SHP77 treated with DMSO at 0.1 percent for 48 hours (cell line): ENCODE measurements around the gene ACOX1.

ENCODE experiments used
- DNase-seq: peaks from one replicate; lab custom pipeline; 2025; lab: John Stamatoyannopoulos, UW

Gene ACOX1

DNA sequence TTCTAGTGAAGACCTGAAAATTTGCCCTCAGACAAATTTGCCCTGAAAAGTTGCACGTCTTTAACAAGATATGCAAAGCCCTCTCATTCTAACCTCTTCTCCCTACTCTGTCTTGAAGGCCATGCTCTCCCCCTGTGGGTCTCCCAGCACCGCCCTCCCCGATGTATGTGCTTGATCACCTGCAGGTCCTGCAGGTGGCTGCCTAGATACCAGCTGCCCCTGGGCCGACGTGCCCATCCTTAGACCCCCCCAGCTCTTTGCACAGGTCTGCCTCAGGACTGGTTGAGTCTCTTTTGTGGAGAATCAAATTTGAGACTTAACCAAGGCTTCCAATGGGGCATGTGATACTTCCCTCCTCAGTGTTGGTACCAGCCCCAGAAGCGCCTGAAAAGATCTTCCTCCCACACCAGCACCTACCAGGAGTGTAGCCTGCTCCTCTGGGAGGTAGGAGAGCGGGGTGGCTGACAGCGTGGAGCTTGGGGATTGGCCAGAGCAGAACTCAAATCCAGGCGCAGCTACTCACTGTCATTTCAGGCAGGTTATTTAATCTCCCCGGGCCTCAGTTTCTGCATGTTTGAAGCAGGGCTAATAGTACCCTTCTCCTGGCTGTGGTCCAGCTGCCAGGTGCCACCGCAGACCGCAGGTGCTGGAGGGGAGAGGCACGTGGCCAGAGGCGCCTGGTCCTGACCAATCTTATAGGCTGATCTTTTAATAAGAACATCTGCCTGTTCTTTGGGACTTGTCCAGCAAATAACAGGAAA, 69.7 kb downstream of the ACOX1 start:
- DNase-seq: peak; percentile 92

DNA sequence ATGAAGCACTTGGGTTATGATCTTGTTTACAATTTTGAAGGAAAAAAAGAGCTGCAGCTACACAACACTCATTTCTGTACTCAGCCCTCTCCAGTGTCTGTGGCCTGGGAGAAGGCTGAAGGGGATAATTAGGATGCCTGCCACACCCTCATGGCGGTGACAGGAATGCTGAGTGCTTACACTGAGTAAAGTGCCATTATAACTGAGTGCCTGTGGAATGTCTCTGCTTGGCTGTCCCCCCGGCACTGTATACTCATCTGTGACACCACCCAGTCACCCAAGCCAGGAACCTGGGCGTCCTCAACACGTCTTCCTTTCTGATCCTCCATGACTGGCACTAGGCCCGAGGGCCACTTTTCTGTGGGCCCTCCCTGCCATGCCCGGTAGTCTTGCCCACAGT, 70.8 kb downstream of the ACOX1 start:
- no peak for DNase-seq

DNA sequence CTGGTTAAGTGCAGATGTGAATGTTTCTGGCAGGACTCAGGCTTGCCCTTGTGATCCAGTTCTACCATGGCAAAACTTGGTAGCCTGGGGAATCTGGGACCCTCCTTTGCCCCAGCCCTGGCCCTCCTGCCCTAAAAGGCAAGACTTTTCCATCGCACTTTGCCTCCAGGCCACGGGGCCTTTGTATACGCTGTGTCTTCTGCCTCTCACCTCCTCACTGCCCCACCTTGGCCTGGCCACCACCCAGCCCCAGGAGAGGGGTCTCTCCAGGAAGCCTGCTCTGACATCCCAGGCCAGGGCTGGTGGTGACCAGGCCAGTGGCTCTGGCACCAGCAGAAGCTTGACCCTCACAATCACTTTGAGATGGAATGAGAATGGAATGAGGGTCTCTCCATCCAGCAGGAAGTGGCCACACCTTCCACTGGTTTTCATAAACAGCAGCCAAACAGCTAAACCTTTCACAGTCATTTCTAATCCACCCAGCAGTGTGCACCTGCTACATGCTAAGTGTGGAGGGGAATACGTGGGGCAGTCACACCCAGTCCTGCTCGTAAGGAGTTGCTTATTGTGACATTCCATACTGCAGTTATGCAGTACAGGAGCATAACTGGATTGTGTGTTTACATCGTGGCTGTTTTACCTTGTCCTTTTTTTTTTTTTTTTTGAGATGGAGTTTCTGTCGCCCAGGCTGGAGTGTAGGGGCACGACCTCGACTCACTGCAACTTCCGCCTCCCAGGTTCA, 72.7 kb downstream of the ACOX1 start:
- DNase-seq: no peak

DNA sequence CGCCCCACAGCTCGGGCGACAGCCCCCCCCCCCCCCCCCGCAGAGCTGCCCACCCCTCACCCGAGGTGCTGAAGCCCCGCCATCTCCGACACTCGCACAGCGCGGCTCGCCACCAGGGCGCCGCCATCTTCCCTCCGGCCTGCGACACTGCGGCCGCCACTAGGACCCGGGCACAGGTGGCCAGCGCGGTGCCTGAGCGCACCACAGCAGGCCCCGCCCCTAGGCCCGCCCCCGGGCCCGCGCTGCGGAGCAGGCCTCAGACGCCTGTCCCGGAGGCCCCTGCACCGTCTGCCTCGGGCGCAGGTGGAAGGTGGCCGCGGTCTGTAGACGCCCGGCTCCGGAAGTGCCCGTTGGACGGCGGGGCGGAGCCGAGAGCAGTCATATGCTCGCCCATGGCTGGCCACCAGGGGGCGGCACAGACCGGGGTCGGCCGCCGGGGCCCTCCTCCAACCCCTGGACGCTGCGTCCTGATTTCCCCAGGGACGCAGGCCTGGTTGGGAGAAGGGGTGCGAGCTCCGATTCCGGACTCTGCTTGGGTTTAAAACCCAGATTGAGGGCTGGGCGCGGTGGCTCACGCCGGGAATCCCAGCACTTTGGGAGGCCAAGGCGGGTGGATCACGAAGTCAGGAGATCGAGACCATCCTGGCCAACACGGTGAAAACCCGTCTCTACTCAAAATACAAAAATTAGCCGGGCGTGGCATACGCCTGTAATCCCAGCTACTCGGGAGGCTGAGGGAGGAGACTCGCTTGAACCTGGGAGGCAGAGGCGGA, 74.0 kb downstream of the ACOX1 start, which contains the start of gene MRPL38:
TSS of gene MRPL38 (minus strand) at position 136 of the 773 bp plus-strand sequence. CDS start at position 127, 9 bp downstream.
- peak; percentile 96 for DNase-seq

DNA sequence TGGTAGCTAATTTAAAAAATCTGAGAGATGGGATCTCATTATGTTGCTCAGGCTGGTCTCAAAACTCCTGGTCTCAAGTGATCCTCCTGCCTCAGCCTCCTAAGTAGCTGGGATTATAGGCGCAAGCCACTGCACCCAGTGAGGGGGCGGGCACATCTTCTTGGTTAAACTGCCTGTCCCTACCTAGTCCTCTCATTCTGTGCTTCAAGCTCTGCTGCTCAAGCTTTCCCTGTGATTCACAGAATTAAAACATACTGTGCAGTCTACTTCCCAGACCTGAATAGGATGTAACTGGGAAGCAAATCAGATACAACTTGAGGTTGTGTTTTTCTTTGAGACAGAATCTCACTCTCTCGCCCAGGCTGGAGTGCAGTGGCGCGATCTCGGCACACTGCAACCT, 76.6 kb downstream of the ACOX1 start:
- DNase-seq: no peak

DNA sequence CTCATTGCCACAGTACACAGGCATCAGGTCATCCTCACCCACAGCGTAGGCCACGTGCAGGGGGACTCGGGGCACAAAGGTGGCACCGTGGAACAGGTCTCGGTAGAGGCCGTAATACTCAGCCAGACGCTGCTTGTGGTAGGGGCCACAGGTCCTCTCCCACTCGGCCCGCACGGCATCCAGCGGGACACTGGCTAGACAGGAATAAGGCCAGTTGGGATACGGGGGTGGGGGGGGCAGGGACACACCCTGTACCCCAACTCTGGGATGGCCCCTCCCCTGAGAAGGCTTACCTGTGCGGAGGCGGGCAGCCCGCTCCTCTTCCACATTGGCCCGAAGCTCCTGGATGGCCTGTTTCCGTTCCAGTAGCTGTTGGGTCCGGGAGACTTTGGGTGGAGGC, 77.2 kb downstream of the ACOX1 start:
- no peak for DNase-seq

DNA sequence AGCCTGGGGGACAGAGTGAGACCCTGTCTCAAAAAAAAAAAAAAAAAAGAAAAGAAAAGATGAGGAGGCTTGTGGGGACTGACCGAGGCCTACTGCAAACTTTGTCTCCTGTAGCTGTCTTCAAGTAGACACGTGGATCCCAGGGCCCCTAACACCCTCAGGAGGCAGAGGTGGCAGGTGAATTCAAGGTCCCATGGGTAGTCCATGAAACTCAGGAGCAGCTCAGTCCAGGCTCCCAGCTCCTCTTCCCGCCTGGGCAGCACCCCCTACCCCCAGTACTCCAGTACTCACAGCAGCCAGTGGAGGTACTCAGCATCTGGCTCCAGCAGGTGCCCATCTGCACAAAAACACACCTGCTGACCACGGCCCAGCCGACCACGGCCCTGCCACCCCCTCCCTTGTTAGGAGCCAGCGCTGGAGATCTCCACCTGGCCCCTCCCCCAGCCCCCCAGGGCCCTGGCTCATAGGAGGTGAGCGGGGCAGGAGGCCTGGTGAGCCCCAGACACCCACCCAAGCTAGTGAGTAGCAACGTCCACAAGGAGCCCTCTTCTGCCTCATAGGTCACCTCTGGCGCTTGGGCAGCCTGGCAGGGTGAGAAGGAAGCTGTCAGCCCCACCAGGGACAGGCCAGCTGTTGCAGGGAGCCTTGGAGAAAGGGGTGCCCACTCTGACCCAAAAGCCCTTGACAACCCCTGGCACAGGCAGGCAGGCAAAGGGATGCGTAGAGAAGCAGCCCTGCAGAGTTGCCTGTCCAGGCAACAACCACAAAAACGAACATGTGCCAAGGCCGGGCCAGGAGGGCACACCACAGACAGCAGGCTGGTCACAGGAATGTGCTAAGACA, 78.1 kb downstream of the ACOX1 start:
- no peak for DNase-seq

DNA sequence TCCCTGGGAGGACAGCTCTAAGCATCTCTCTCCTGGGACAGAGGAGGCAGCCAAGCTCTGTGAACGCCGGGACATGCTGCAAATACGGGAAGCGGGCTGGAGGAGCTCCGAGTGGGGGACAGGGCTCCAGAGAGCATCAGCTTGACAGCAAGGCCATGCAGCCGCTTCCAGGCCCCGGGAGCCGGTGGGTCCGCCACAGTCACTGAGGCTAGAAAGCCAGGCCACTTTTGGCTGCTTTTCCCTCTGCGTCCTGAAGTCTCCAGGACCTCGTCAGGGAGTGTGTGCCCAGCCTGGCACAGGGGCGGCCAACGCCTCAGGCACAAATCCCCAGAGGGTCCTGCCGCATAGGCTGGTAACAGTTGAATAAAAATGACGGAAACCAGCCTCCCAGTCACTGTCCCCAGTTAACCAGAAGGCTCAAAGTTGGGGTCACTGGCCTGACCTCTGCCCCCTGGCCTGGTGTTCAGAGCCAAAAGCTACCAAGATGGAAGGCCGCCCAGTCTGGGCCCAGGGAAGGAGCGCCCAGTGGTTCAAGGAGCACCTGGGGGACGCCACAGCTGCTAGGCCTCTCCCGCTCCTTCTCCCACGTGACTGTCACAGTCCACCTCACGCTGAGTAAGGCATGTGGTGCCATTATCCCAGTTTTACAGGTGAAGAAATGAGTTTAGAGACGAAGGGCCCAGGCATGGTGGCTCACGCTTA, 79.0 kb downstream of the ACOX1 start:
- DNase-seq: no peak

DNA sequence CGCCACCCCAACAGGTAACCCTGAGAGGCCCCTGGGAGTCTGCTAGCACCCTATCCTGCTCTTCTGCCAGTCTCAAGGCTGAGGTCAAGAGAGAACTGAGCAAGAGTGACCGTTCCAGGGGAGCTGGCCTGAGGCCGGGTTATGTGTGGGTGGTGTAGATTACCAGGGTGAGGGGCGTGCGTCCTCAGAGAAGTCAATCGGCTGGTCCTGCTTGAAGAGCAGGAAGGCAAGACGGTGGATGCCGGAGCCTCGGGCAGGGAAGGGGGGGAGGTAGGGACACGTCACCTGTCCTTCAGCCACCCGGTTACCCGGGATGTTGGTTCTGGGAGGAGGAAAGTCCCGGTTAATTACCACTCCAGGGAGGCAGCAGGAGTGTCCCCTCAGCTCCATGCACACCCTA, 79.6 kb downstream of the ACOX1 start:
- no peak for DNase-seq

DNA sequence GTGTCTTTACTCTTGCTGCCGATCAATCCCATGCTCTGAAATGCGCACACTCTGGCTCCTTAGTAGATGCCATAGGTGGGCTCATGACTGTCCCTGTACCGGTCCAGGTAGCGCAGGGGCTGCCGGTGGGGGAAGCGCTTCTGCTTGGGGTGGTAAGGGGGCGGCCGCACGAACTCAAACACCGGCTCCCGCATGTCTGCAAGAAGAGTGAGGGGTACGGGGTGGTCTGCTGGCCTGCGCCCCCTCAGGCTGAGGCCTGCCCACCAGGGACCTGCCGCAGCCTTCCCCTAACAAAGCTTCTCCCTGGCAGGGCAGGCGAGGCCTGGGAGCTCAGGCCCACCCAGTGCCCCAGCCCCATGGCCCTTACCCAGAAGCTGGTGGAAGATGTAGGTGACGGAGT, 80.2 kb downstream of the ACOX1 start:
- no peak for DNase-seq

DNA sequence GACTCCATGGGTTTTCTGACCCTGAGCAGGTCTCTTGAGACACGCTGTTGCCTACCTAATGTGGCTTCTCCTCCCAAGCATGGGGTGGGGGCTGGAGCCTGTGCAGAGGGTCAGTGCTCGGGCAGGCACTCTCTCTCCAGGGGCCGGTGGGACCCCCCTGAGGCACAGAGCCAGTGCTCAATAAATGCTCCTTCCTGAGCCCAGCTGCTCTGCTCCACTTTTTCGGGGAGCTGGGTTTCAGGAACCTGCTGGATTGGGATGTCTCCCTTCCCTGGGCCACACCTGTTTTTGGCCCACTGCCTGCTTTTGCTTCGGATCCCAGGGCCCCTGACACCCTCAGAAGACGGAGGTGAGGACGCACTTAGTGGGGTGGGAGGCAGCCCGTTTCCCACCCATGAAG, 80.9 kb downstream of the ACOX1 start:
- no peak for DNase-seq

DNA sequence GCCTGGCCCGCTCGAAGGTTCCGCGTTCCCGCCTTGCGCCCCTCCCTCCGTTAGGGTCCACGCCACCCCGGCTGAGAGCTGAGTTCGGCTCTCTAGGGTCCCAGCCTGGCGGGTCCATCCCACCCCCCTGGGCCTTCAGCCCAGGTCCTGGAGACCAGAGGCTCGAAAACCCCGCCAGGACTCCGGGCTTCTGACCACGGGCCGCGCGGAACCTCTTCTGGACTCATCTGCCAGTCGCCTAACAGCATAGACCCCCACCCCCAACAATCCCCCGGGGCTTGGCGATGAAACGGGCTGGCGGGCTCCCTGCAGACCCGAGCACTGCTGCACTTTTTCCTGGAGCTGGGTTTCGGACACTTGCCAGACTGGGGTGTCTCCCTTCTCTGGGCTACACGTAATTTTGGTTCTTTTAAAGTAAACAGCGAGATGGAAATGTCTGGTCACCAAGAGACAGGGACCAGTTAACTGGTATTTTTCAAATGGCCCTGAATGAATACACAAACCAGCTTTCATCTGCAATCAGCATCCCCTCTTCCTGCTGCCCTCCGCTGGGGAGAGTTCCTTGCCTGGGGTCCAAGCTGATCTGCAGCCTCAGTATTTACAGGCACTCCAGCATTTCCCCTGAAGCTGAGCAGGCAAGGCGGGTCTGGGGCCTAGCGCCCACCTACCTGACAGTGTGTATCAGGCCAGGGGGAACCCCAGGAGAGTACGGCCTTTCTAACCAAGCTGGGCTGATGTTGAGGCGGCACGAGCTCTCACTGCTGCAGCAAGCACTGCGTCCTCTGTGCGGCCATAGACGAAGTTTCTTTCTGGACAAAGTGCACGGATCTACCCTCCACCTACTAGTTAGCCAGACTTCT, 81.6 kb downstream of the ACOX1 start:
- DNase-seq: no peak

DNA sequence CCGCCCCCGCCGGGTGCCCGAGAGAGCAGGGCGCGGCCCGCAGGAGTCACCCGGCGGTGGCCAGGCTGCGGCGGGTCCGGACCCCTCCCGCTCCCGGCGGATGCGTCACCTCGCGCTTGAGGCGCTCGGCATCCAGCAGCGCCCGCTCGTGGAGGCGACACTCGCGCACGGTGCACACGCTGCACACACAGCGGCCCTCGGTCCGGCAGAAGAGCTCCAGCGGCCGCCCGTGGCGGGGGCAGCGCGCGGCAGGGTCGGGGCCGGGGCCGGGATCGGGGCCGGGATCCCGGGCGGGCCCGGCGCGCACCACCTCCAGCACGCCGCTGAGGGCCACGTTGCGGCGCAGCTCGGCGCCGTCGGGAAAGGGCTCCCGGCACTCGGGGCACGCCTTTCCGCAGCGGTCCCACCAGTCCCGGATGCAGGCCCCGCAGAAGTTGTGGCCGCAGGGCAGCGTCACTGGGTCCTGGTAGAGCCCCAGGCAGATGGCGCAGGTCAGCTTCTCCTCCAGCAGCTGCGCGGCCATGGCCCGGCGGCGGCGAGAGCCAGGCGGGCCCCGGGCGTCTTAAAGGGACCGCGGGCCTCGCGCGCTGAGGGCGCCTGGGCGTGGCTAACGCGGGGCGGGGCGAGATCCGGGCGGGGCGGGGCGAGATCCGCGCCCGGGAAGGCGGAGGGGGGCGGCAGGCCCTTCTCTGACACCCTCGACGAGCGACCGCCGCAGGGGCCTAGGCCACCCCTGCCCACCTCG, 82.4 kb downstream of the ACOX1 start, which contains the start of gene TRIM65:
TSS of gene TRIM65 (minus strand) at position 537 of the 745 bp plus-strand sequence. CDS start at position 523, 14 bp downstream.
- peak; percentile 39 for DNase-seq

DNA sequence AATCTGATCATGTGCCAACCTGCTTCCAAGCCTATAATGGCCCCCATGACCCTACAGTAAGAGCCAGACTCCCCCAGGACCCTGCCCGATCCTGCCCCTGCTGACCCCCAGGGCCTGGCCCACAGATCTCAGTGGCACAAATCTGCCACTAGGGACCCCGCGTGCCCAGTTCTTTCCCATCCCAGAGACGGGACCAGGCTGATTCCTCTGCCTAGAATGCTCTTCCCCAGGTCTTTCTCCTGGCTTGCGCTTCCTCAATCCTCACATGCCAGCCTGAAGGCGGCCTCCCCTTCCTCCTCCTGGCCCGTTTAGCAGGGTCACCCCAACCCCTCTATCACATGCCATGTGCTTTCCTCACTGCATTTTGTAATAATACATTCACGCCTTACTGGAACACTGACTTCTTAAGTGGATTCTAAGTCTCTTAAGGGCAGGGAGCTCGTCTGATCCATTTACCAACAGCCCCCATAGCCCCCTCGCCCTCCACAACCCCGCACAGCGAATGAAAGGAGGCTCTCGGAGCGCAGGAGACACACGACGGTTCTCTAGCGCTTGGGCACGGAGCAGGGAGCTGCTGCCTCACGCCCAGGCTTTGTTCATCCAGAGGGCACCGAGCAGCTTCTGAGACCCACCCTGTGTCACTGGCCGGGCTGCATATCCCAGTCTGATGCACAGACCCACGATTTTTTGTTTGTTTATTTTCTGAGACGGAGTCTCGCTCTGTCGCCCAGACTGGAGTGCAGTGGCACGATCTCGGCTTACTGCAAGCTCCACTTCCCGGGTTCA, 83.4 kb downstream of the ACOX1 start:
- no peak for DNase-seq

DNA sequence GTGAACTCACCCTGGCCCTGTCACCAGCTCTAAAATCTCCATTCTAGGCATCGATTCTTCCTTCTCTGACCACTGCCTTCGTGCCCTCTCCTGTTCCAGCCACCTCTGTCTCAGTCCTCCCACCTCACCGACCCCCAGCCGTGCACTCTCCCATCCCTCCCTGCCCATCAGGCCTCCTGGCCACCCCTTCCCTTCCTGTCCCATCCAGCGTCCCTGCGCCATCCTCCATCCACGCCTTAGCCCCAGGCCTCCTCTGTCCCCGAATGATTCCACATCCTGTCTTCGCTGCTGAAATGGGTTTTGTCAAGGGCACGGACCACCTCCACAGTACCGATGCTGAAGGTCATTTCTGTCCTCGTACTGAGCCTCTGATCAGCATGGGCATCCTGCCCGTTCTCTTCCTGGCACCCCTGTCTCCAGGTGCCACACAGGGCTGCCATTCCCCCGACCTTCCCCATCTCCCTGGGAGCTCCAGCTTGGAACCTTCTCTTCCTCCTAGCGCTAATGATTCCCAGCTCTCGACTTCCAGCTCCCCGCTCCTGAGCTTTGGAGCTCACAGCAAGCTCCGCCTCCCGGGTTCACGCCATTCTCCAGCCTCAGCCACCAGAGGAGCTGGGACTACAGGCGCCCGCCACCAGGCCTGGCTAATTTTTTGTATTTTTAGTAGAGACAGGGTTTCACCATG, 84.8 kb downstream of the ACOX1 start:
- no peak for DNase-seq

DNA sequence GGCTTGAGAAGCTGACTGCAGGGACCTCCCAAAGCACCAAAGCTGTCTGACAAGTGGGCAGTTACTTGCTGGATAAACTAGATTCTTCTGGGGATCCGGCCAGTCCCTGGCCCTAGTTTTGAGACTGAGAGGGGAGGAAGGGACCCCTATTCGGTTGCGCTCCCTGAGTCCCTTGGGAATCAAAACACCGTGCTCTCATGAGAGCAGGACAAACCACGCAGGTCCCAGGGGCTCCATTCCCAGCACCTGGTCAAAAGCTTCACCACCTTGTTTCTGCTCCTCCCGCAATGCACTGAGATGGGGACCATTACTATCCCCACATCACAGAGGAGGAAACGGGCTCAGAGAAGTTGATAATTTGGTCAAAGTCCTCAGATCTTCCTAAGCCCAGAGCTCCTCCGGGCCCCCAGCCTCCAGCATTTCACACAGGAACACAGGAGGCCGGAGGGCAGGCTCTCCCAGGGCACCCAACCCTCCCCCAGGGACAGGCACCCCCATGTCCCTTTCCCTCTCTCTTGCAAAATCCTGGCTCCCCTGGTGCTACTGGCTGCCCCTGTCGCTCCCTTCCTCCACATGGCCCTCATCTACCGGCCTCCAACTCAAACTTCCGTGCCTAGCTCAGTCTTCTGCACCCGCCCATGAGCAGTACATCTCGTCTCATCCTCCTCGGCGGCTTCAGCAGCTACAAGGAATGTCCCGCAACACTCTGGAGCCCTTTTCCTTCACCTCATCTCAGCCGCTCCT, 85.5 kb downstream of the ACOX1 start:
- no peak for DNase-seq

DNA sequence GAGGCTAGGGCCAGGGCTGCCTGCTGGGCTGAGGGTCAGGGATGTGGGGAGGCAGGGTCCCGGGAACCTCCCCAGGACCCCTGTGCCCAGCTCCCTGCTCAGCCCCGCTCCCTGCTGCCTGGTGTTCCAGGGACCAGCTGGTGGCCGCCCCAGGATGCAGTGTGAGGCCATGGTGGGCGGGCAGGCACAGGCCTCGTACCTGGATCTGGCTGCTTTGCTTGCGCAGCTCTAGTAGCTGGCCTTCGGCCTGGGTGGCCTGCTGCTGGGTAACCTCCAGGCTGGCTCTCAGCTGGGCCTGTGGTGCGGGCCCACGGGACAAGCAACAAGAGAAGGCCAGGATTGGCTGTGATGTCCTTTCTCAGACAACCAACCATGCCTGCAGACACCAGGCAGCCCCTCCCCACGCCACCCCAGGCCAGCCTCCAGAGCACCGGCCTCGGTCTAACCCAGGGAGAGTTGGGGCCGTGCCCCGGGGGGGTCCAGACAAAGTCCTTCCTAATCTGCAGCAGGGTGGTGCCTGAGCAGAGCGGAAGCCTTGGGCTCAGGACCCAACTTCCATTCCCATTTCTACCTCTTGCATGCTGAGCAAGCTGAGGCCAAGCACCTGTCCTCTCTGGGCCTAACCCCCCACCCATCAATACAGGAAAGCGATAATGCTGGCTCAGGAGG, 86.3 kb downstream of the ACOX1 start:
- no peak for DNase-seq
